ENCODE data around the gene ACSF3. TPM values are rescaled to one million over a fixed set of nuclear protein-coding genes. Genes with fewer than 3 reads are reported as not detected.
"Not testable (repeated sequence)": the region's sequence is repeated elsewhere in the genome, so short reads cannot be mapped to it uniquely, and the experiment has no call there.

The ACSF3 gene
- total RNA-seq, 2 experiments from 2014 or later, result 44.4 to 45.3 TPM

DNA sequence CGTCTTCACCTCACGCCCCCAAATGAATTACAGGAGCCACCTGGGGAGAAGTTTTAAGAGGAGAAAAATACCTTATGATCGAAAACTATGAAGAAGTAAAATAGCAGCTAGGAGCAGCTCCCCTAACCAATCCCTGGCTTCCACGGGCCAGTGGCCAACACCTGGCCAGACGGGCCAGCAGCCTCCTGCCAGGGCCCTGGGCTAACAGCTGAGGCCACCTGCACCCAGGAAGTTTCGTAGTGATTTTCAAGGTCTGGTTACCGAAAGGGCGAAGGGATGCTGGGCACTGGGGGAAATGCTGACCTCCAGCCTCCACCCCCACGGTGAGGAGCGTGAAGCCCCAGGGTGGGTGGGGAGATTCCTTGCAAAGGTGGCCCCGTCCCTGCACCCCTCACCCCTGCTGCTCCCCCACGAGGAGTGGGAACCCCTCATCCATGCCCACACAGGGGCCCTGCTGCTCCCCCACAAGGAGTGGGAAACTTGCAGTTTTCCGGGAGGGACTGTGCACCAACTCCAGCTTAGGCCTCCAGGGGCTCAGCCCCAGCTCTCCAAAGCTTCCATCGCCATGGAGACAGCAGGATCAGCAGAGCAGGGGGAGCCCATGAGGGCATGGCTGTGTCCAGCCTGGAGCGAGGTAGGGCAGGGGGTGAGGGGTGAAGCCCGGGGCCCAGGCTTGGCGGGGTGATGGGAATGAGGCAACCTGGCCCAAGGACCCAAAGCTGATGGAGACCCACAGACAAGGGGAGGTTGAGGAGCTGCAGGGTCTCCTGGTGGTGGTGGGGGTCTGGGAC is 31.9 kb upstream of the ACSF3 start:
- no peak for DNase-seq
- Mint-ChIP-seq H3K4me3 (no peak overlapping the region), H3K27ac (no peak overlapping the region), H3K4me1 (no peaks in the 10 kb centered on the region), H3K36me3 (ENCODE audit: low read depth) (no peaks in the 10 kb centered on the region), H3K9me3 (no peaks in the 10 kb centered on the region), H3K27me3 (no peaks in the 10 kb centered on the region)
- POLR2A ChIA-PET, result no interaction called here
- CTCF ChIA-PET, result no interaction called here

GRCh38 chr16:89062389-89063345 is 31.0 kb upstream of the ACSF3 start:
- no peaks in the 10 kb centered on the region for H3K27me3 Mint-ChIP-seq
- ChIA-PET POLR2A (no interaction called here), CTCF (no interaction called here)
- no peaks in the 10 kb centered on the region for H3K9me3 Mint-ChIP-seq
- no peaks in the 10 kb centered on the region for H3K36me3 Mint-ChIP-seq (ENCODE audit: low read depth)
- DNase-seq, result no peak
- H3K4me1 Mint-ChIP-seq, result no peaks in the 10 kb centered on the region
- no peak overlapping the region for H3K4me3 Mint-ChIP-seq
- no peak overlapping the region for H3K27ac Mint-ChIP-seq

GRCh38 chr16:89063768-89064320 is 29.8 kb upstream of the ACSF3 start:
- POLR2A ChIA-PET, result no interaction called here

GRCh38 chr16:89064606-89065457 is 28.8 kb upstream of the ACSF3 start:
- no peaks in the 10 kb centered on the region for H3K27me3 Mint-ChIP-seq
- no peak for DNase-seq
- no peak overlapping the region for H3K27ac Mint-ChIP-seq
- ChIA-PET POLR2A (no interaction called here), CTCF (no interaction called here)
- H3K4me3 Mint-ChIP-seq, result no peak overlapping the region
- no peaks in the 10 kb centered on the region for H3K4me1 Mint-ChIP-seq
- no peaks in the 10 kb centered on the region for H3K9me3 Mint-ChIP-seq
- no peaks in the 10 kb centered on the region for H3K36me3 Mint-ChIP-seq (ENCODE audit: low read depth)

More at GRCh38 chr16:89063768-89064320, 29.8 kb upstream of the ACSF3 start:
- Mint-ChIP-seq H3K27me3 (no peaks in the 10 kb centered on the region), H3K4me1 (no peaks in the 10 kb centered on the region), H3K36me3 (ENCODE audit: low read depth) (no peaks in the 10 kb centered on the region), H3K9me3 (no peaks in the 10 kb centered on the region), H3K27ac (no peak overlapping the region), H3K4me3 (no peak overlapping the region)
- CTCF ChIA-PET, result no interaction called here
- DNase-seq, result no peak

GRCh38 chr16:89065458-89065822 is 28.2 kb upstream of the ACSF3 start:
- Mint-ChIP-seq H3K4me1 (no peaks in the 10 kb centered on the region), H3K27me3 (no peaks in the 10 kb centered on the region), H3K9me3 (no peaks in the 10 kb centered on the region), H3K27ac (no peak overlapping the region), H3K36me3 (ENCODE audit: low read depth) (no peaks in the 10 kb centered on the region), H3K4me3 (no peak overlapping the region)
- ChIA-PET CTCF (no interaction called here), POLR2A (no interaction called here)
- no peak for DNase-seq

DNA sequence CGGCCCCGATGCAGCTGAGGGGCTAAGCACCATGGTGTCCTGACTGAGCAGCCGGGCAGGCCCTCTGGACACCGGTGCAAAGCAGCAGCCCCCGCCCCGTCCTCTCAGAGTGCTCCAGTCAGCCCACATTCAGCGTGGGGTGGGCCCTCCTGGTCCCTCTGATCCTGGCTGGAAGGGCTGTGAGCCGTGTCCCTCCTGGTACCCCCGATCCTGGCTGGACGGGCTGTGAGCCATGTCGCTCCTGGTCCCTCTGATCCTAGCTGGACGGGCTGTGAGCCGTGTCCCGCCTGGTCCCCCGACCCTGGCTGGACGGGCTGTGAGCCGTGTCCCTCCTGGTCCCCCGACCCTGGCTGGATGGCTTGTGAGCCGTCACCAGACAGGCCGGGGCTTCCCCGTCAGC is 26.9 kb upstream of the ACSF3 start:
- H3K27ac Mint-ChIP-seq, result no peak overlapping the region
- no peaks in the 10 kb centered on the region for H3K36me3 Mint-ChIP-seq (ENCODE audit: low read depth)
- H3K4me1 Mint-ChIP-seq, result no peaks in the 10 kb centered on the region
- no peak overlapping the region for H3K4me3 Mint-ChIP-seq
- DNase-seq, result no peak
- ChIA-PET CTCF (no interaction called here), POLR2A (no interaction called here)
- H3K9me3 Mint-ChIP-seq, result no peaks in the 10 kb centered on the region
- H3K27me3 Mint-ChIP-seq, result no peaks in the 10 kb centered on the region

- H3K27ac Mint-ChIP-seq, result no peak overlapping the region
- ChIA-PET CTCF (no interaction called here), POLR2A (interaction anchor here (0.7 kb wide), 1 partner anchor 27 kb away, joined by 3 read pairs; no protein-coding TSS in a partner anchor)
- no peak for DNase-seq
- H3K36me3 Mint-ChIP-seq (ENCODE audit: low read depth), result no peaks in the 10 kb centered on the region
- H3K9me3 Mint-ChIP-seq, result no peaks in the 10 kb centered on the region
- no peak overlapping the region for H3K4me3 Mint-ChIP-seq
- H3K27me3 Mint-ChIP-seq, result no peaks in the 10 kb centered on the region
- H3K4me1 Mint-ChIP-seq, result no peaks in the 10 kb centered on the region
These were observed 25.8 kb upstream of the ACSF3 start for GRCh38 chr16:89067677-89068443.

DNA sequence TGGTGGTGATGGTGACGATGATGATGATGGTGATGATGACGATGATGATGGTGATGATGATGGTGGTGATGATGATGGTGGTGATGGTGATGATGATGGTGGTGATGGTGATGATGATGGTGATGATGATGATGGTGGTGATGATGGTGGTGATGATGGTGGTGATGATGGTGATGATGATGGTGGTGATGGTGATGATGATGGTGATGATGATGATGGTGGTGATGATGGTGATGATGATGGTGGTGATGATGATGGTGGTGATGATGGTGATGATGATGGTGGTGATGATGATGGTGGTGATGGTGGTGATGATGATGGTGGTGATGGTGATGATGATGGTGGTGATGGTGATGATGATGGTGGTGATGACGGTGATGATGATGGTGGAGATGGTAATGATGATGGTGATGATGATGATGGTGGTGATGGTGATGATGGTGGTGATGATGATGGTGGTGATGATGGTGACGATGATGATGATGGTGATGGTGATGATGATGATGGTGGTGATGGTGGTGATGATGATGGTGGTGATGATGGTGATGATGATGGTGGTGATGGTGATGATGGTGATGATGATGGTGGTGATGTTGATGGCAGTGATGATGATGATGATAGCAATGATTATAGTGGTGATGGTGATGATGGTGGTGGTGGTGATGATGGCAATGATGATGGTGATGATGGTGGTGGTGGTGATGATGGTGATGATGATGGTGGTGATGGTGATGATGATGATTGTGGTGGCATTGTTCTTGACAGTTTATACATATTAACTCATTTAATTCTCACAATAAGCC is 24.6 kb upstream of the ACSF3 start:
- CTCF ChIA-PET; H3K36me3 Mint-ChIP-seq (ENCODE audit: low read depth); H3K27me3 Mint-ChIP-seq; H3K4me3 Mint-ChIP-seq; H3K27ac Mint-ChIP-seq; DNase-seq; H3K9me3 Mint-ChIP-seq; H3K4me1 Mint-ChIP-seq: not testable (repeated sequence)
- POLR2A ChIA-PET, result interaction anchor here (0.7 kb wide), 1 partner anchor 26 kb away, joined by 3 read pairs; no protein-coding TSS in a partner anchor

DNA sequence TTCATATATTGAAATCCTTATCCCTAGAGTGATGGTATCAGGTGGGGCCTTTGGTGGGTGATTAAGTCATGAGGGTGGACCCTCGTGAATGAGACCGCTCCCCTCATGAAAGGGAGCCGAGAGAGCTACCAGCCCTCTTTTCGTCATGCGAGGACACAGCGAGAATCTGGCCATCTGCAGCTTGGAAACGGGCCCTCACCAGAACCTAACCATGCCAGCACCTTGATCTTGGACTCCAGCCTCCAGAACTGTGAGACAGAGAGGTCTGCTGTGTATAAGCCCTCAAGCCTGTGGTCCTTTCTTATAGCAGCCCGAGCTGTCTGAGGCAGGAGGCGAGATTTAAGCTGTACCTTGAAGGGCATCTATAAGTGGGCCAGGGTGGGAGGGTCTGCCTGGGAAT is 23.7 kb upstream of the ACSF3 start:
- Mint-ChIP-seq H3K36me3 (ENCODE audit: low read depth) (no peaks in the 10 kb centered on the region), H3K9me3 (peaks cover 7% of the 10 kb centered on the region), H3K4me1 (no peaks in the 10 kb centered on the region), H3K27me3 (no peaks in the 10 kb centered on the region), H3K27ac (no peak overlapping the region), H3K4me3 (no peak overlapping the region)
- ChIA-PET POLR2A (no interaction called here), CTCF (no interaction called here)
- no peak for DNase-seq

GRCh38 chr16:89070590-89070989 is 23.1 kb upstream of the ACSF3 start:
- H3K27ac Mint-ChIP-seq, result no peak overlapping the region
- DNase-seq, result no peak
- H3K36me3 Mint-ChIP-seq (ENCODE audit: low read depth), result no peaks in the 10 kb centered on the region
- no peak overlapping the region for H3K4me3 Mint-ChIP-seq
- CTCF ChIA-PET, result no interaction called here
- POLR2A ChIA-PET, result no interaction called here
- H3K27me3 Mint-ChIP-seq, result no peaks in the 10 kb centered on the region
- H3K4me1 Mint-ChIP-seq, result no peaks in the 10 kb centered on the region
- peaks cover 9% of the 10 kb centered on the region for H3K9me3 Mint-ChIP-seq

GRCh38 chr16:89071686-89072547 is 21.7 kb upstream of the ACSF3 start:
- H3K4me1 Mint-ChIP-seq, result no peaks in the 10 kb centered on the region
- no peaks in the 10 kb centered on the region for H3K27me3 Mint-ChIP-seq
- peaks cover 19% of the 10 kb centered on the region for H3K9me3 Mint-ChIP-seq
- H3K36me3 Mint-ChIP-seq (ENCODE audit: low read depth), result no peaks in the 10 kb centered on the region
- no peak overlapping the region for H3K27ac Mint-ChIP-seq
- POLR2A ChIA-PET, result no interaction called here
- CTCF ChIA-PET, result no interaction called here
- DNase-seq, result no peak
- no peak overlapping the region for H3K4me3 Mint-ChIP-seq
